ENCODE measurements around the gene SPSB4. TPM values are rescaled to one million over a fixed set of nuclear protein-coding genes. Genes with fewer than 3 reads are reported as not detected.
A peak's percentile ranks its signal among the peaks of the same experiment; 100 is the strongest.

SPSB4 gene
- total and polyA plus RNA-seq, 10 of the 15 experiments (the other 5 are each of a cell fraction or from before 2014, with no cell fraction given) = not detected

GRCh38 chr3:141039589-141039988 lies 11.6 kb upstream of the SPSB4 start:
- ATAC-seq (peak; percentile 43), DNase-seq (ENCODE audit: low read depth, low spot score) (no peak), FAIRE-seq (no peak)
- Histone ChIP-seq H3K27me3 (replicated peaks in 1 of 2; ENCODE audit: control insufficient read depth in 2 of 2, insufficient read depth in 2 of 2, low read length in 1 of 2) (no peaks in the 10 kb centered on the region; a peak in 2 of 4 replicates), H3K9ac (ENCODE audit: control insufficient read depth, insufficient read depth, low read length) (no peak overlapping the region), H3K4me1 (ENCODE audit: control insufficient read depth, insufficient read depth, low read length) (no peaks in the 10 kb centered on the region), H3K9me3 (replicated peaks; ENCODE audit: control insufficient read depth, insufficient read depth, low read length) (no peaks in the 10 kb centered on the region), H3K4me3 (no peak overlapping the region), H3K4me2 (ENCODE audit: control insufficient read depth, insufficient read depth) (no peak overlapping the region), H3K36me3 (ENCODE audit: control insufficient read depth in 2 of 2, insufficient read depth in 2 of 2, low read length in 1 of 2) (no peaks in the 10 kb centered on the region), H3K27ac (ENCODE audit: control insufficient read depth, insufficient read depth) (no peak overlapping the region), H2AFZ (ENCODE audit: control insufficient read depth, low read depth, low read length) (no peak overlapping the region), H3K79me2 (ENCODE audit: control insufficient read depth, insufficient read depth, low read length) (no peaks in the 10 kb centered on the region), H4K20me1 (ENCODE audit: control insufficient read depth, insufficient read depth) (no peaks in the 10 kb centered on the region)
- ChIA-PET RAD21 (ENCODE audit: unreplicated experiment) (no interaction called here), POLR2A (no interaction called here), SMC1A (ENCODE audit: uncharacterized antibody, unreplicated experiment) (interaction anchor here (1.4 kb wide), 1 partner anchor 92 kb away, joined by 4 read pairs; no protein-coding TSS in a partner anchor), CTCF (interaction anchor here (0.6 to 1.6 kb wide), 4 partner anchors 9 to 651 kb away, joined by 4 to 6 read pairs (median 5); no protein-coding TSS in a partner anchor)
- intact Hi-C loops (cut with micrococcal nuclease; ENCODE audit: unreplicated experiment) = no loop called here
- in situ Hi-C loops (cut with MboI) = no loop called here
- no TSS peak for BruUV-seq (replicated peaks)
- TF ChIP-seq E4F1 (IDR thresholded peaks at IDR 0.05; ENCODE audit: borderline replicate concordance, partially characterized antibody) (no peak), ZBED1 (IDR thresholded peaks at IDR 0.05; ENCODE audit: borderline replicate concordance) (no peak), BCL11A (IDR thresholded peaks at IDR 0.05; ENCODE audit: low read depth, low read length) (no peak), YBX1 (IDR thresholded peaks at IDR 0.05) (no peak), IRF4 (IDR thresholded peaks at IDR 0.05; ENCODE audit: low read depth, low read length) (no peak), MXI1 (IDR thresholded peaks at IDR 0.05; ENCODE audit: low read depth, low read length) (no peak), E2F4 (IDR thresholded peaks at IDR 0.05; ENCODE audit: low read depth, low read length) (no peak), ZBTB4 (CRISPR knock-in tag; IDR thresholded peaks at IDR 0.05) (no peak), EGR1 (IDR thresholded peaks at IDR 0.05; ENCODE audit: borderline replicate concordance in 1 of 2, low read depth in 2 of 2, low read length in 2 of 2) (no peak), NFYA (IDR thresholded peaks at IDR 0.05; ENCODE audit: borderline replicate concordance, low read depth, low read length) (no peak)
- WGBS (ENCODE audit: insufficient coverage, insufficient replicate concordance, low lambda C conversion rate, missing lambda C conversion rate) = 5% methylated on average over 5 of the region's 5 CpGs

All from GM12878 (cell line).